B cell (primary cell): ENCODE results near the gene MAPRE2. TPM values are rescaled to one million over a fixed set of nuclear protein-coding genes. Genes with fewer than 3 reads are reported as not detected.

Experiments used
- ATAC-seq: fragments of 200-7000 bp; cut with Tn5 transposase; one replicate; pipeline ENCODE4 v1.10.0; 2021; ENCODE audit warnings: low read depth, mild to moderate bottlenecking, moderate number of reproducible peaks, moderate library complexity
- CTCF ChIA-PET: fragments of 350-600 bp; sonication (Branson Sonifier 250); formaldehyde crosslinking; loops from one replicate; lab custom pipeline; 2021; ENCODE audit warnings: antibody characterized with exemption, inconsistent platforms; lab: Charles Lee
- POLR2A ChIA-PET: fragments of 350-600 bp; sonication (Branson Sonifier 250); formaldehyde crosslinking; loops from one replicate; lab custom pipeline; 2021; ENCODE audit warnings: antibody characterized with exemption; lab: Charles Lee
- DNase-seq: peaks from one replicate; pipeline ENCODE4 v3.0.0; 2013
- H2AFZ ChIP-seq: 2 replicates; pipeline ENCODE4 v1.6.1; 2012; ENCODE audit warnings: mild to moderate bottlenecking, low read depth, low read length; ENCODE audit not compliant: insufficient read depth, poor library complexity, severe bottlenecking
- H3K27ac ChIP-seq, 2 donors: 1 replicate in 1 of 2; 2 replicates in 1 of 2; pipeline ENCODE4 v1.5.1; 2012 to 2013; ENCODE audit warnings: low read length in 2 of 2, mild to moderate bottlenecking in 2 of 2, moderate library complexity in 1 of 2
- H3K27me3 ChIP-seq, 4 experiments: fragments of 200-600 bp in 1 of 4; sonication (generic) in 1 of 4; replicated peaks in 1 of 4; 1 replicate in 2 of 4; 2 replicates in 2 of 4; pipeline versions ENCODE4 v1.6.1 to v1.7.0; 2013 to 2016; ENCODE audit warnings: low read length in 3 of 4, mild to moderate bottlenecking in 2 of 4, mixed read lengths in 1 of 4, moderate library complexity in 1 of 4; ENCODE audit not compliant: insufficient read depth in 4 of 4, control insufficient read depth in 3 of 4; ENCODE audit errors: control extremely low read depth in 1 of 4
- H3K36me3 ChIP-seq, 2 experiments: replicated peaks in 1 of 2; 1 replicate in 1 of 2; 2 replicates in 1 of 2; pipeline versions ENCODE4 v1.6.1 to v1.7.1; 2013; ENCODE audit warnings: low read length in 1 of 2; ENCODE audit not compliant: insufficient read depth in 2 of 2, control insufficient read depth in 1 of 2; ENCODE audit errors: control extremely low read depth in 1 of 2, extremely low read depth in 1 of 2
- H3K4me1 ChIP-seq, 2 donors: fragments of 200-600 bp in 1 of 2; sonication (generic) in 1 of 2; 1 replicate in 1 of 2; 2 replicates in 1 of 2; pipeline versions ENCODE4 v1.5.1 to v1.6.1; 2013 to 2017; ENCODE audit warnings: low read length in 2 of 2; ENCODE audit not compliant: control insufficient read depth in 2 of 2, insufficient read depth in 2 of 2
- H3K4me2 ChIP-seq: replicated peaks from 2 replicates; pipeline ENCODE3; 2012; ENCODE audit warnings: mild to moderate bottlenecking, low read depth, low read length; ENCODE audit not compliant: poor library complexity, severe bottlenecking
- H3K4me3 ChIP-seq, 5 experiments: fragments of 200-600 bp in 1 of 5; sonication (generic) in 1 of 5; 1 replicate in 3 of 5; 2 replicates in 2 of 5; pipeline versions ENCODE4 v1.5.1 to v1.7.0; 2011 to 2016; ENCODE audit warnings: low read length in 4 of 5, mild to moderate bottlenecking in 4 of 5, low read depth in 2 of 5, control low read depth in 1 of 5, moderate library complexity in 1 of 5; ENCODE audit not compliant: insufficient read depth in 1 of 5; ENCODE audit errors: control extremely low read depth in 1 of 5, extremely low read depth in 1 of 5
- H3K79me2 ChIP-seq: fragments of 200-600 bp; sonication (generic); one replicate; pipeline ENCODE4 v1.6.0; 2016; ENCODE audit warnings: low read length; ENCODE audit not compliant: control insufficient read depth, insufficient read depth
- H3K9ac ChIP-seq: fragments of 200-600 bp; sonication (generic); 2 replicates; pipeline ENCODE4 v1.6.1; 2017; ENCODE audit warnings: mild to moderate bottlenecking, low read length, moderate library complexity
- H3K9me3 ChIP-seq, 3 donors: one replicate each; pipeline versions ENCODE4 v1.6.1 to v1.7.1; 2013; ENCODE audit warnings: low read length in 2 of 3; ENCODE audit not compliant: control insufficient read depth in 2 of 3, insufficient read depth in 1 of 3; ENCODE audit errors: control extremely low read depth in 1 of 3
- H4K20me1 ChIP-seq: 2 replicates; pipeline ENCODE4 v1.6.0; 2012; ENCODE audit warnings: mild to moderate bottlenecking, low read length; ENCODE audit not compliant: insufficient read depth, control insufficient read depth, poor library complexity, severe bottlenecking
- H3K27ac Mint-ChIP-seq: one replicate; pipeline ENCODE4 v1.8.0; 2021; ENCODE audit warnings: mixed read lengths
- H3K27me3 Mint-ChIP-seq: one replicate; pipeline ENCODE4 v1.8.0; 2021; ENCODE audit warnings: mixed read lengths
- H3K4me1 Mint-ChIP-seq: one replicate; pipeline ENCODE4 v1.8.0; 2021; ENCODE audit warnings: mixed read lengths
- H3K4me3 Mint-ChIP-seq: one replicate; pipeline ENCODE4 v1.8.0; 2021; ENCODE audit warnings: mixed read lengths
- H3K9me3 Mint-ChIP-seq: one replicate; pipeline ENCODE4 v1.8.0; 2022; ENCODE audit warnings: mixed read lengths; ENCODE audit not compliant: insufficient read depth
- CTCF ChIP-seq: fragments of 200-600 bp; IDR thresholded peaks from one replicate; pipeline ENCODE4 v1.8.0; 2022; ENCODE audit warnings: antibody characterized with exemption, mild to moderate bottlenecking
- EZH2 ChIP-seq: IDR thresholded peaks from 2 replicates; pipeline ENCODE4 v1.6.1; 2012; ENCODE audit warnings: borderline replicate concordance, low read depth, mild to moderate bottlenecking, moderate library complexity, low read length; ENCODE audit not compliant: insufficient read depth, poor library complexity, severe bottlenecking
- WGBS: methylation state at CpG from one replicate; pipeline ENCODE4 v1.1.5; 2013; ENCODE audit warnings: missing lambda C conversion rate; ENCODE audit not compliant: insufficient coverage; 5-methylcytosine and 5-hydroxymethylcytosine counted together
- intact Hi-C: fragments of 100-400 bp; cut with micrococcal nuclease; formaldehyde crosslinking; loops from one replicate; pipeline ENCODE4 v1.10.0; 2022
- polyA plus RNA-seq: library from polyadenylated mRNA; depleted of rRNA; stranded (reverse); fragments of >200 nt; gene quantifications from 2 replicates; pipeline ENCODE4 v1.2.3, GENCODE V29; 2012
- total RNA-seq, 2 donors: library from RNA; stranded (reverse); fragments of 120-200 nt in 1 of 2; gene quantifications; 1 replicate in 1 of 2; 2 replicates in 1 of 2; pipeline versions ENCODE4 v1.2.3 to v1.2.4, GENCODE V29; 2013 to 2022

The MAPRE2 gene
- total and polyA plus RNA-seq, 2 donors (not counting 1 experiment from before 2014, with no cell fraction given) = 36.7 to 63.3 TPM

DNA sequence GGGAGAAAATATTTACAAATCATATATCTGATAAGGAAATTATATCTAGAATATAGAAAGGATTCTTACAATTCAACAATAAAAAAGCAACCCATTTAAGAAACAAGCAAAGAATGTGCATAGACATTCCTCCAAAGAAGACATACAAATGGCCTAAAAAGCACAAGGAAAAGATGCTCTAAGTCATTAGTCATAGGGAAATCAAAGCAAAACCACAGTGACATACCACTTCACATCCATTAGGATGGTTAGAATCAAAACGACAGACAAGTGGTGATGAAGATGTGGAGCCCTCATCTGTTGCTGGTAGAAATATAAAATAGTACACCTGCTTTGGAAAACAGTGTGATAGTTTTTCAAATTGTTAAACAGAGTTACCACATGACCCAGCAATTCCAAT lies 48.2 kb downstream of the MAPRE2 start:
- no peak for TF ChIP-seq CTCF
- TF ChIP-seq EZH2 = no peak
- Mint-ChIP-seq H3K4me1 (peaks cover 19% of the 10 kb centered on the region), H3K27me3 (no peaks in the 10 kb centered on the region), H3K4me3 (no peak overlapping the region), H3K27ac (no peak overlapping the region), H3K9me3 (no peaks in the 10 kb centered on the region)
- Histone ChIP-seq H3K4me1 (no peaks in the 10 kb centered on the region), H3K9me3 (no peaks in the 10 kb centered on the region), H2AFZ (no peak overlapping the region), H3K27me3 (no peaks in the 10 kb centered on the region), H3K9ac (no peak overlapping the region), H4K20me1 (peaks cover 18% of the 10 kb centered on the region), H3K79me2 (peaks cover 70% of the 10 kb centered on the region), H3K4me2 (no peak overlapping the region), H3K36me3 (peaks cover 6 to 12% of the 10 kb centered on the region in 2 experiments), H3K4me3 (no peak overlapping the region), H3K27ac (no peak overlapping the region)
- WGBS = no CpG with 5 or more reads among the region's 1 CpG
- no peak for ATAC-seq
- intact Hi-C loops = loop anchor here (5.0 kb wide), 1 partner anchor 37 kb away; no protein-coding TSS in a partner anchor
- POLR2A ChIA-PET = no interaction called here
- CTCF ChIA-PET = interaction anchor here (0.9 kb wide), 1 partner anchor 10 kb away, joined by 3 read pairs; no protein-coding TSS in a partner anchor
- no peak for DNase-seq

DNA sequence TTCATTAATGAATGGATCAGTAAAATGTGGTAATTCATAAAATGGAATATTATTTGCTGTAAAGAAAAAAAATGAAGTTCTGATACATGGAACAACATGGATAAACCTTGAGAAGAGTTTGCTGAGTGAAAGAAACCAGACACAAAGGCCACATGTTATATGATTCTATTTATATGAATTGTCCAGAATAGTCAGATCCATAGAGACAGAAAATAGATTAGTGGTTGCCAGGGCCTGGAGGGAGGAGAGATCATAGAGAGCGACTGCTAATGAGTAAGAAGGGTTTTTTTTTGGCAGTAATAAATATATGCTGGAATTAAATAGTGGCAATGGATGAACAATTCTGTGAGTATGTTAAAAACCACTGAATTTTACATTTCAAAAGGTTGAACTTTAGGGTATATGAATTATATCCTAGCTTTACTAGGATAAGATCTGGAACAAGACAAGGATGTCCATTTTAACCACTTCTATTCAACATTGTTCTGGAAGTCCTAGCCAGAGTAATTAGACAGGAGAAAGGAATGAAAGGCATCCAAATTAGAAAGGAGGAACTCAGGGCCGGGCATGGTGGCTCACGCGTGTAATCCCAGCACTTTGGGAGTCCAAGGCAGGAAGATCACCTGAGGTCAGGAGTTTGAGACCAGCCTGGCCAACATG lies 48.8 kb downstream of the MAPRE2 start:
- Histone ChIP-seq H3K27me3 (no peaks in the 10 kb centered on the region), H3K27ac (no peak overlapping the region), H3K4me1 (no peaks in the 10 kb centered on the region), H3K9me3 (no peaks in the 10 kb centered on the region), H3K36me3 (peaks cover 6 to 12% of the 10 kb centered on the region in 2 experiments), H2AFZ (no peak overlapping the region), H3K4me2 (no peak overlapping the region), H3K9ac (no peak overlapping the region), H3K79me2 (peaks cover 68% of the 10 kb centered on the region), H3K4me3 (no peak overlapping the region), H4K20me1 (peaks cover 18% of the 10 kb centered on the region)
- POLR2A ChIA-PET = no interaction called here
- TF ChIP-seq EZH2 = no peak
- no peak for TF ChIP-seq CTCF
- DNase-seq = no peak
- Mint-ChIP-seq H3K27ac (no peak overlapping the region), H3K27me3 (no peaks in the 10 kb centered on the region), H3K9me3 (no peaks in the 10 kb centered on the region), H3K4me3 (no peak overlapping the region), H3K4me1 (peaks cover 18% of the 10 kb centered on the region)
- CTCF ChIA-PET = no interaction called here
- WGBS = 98% methylated on average over 4 of the region's 4 CpGs
- intact Hi-C loops = loop anchor here (5.0 kb wide), 1 partner anchor 38 kb away; no protein-coding TSS in a partner anchor
- no peak for ATAC-seq
